ENCODE data around the gene CD81.

The CD81 gene

GRCh38 chr11:2397005-2397404 lies 19.9 kb downstream of the CD81 start:
- Histone ChIP-seq H3K9me3 (ENCODE audit: control insufficient read depth, low read length) (no peaks in the 10 kb centered on the region), H3K9ac (ENCODE audit: low read length) (no peak overlapping the region), H3K4me3 (ENCODE audit: low read length) (no peak overlapping the region), H3K36me3 (ENCODE audit: control insufficient read depth, insufficient read depth, low read length) (no peaks in the 10 kb centered on the region), H3K4me1 (ENCODE audit: control insufficient read depth, insufficient read depth, low read length) (peaks cover 19% of the 10 kb centered on the region), H3K27me3 (ENCODE audit: control insufficient read depth, insufficient read depth, low read length) (no peaks in the 10 kb centered on the region)

GRCh38 chr11:2398664-2399355 lies 21.7 kb downstream of the CD81 start:
- peak overlapping the region; percentile 97 for H3K9ac ChIP-seq (ENCODE audit: low read length)
- no peak overlapping the region for H3K4me3 ChIP-seq (ENCODE audit: low read length)
- peaks cover 22% of the 10 kb centered on the region for H3K4me1 ChIP-seq (ENCODE audit: control insufficient read depth, insufficient read depth, low read length)
- H3K36me3 ChIP-seq (ENCODE audit: control insufficient read depth, insufficient read depth, low read length): no peaks in the 10 kb centered on the region
- no peaks in the 10 kb centered on the region for H3K27me3 ChIP-seq (ENCODE audit: control insufficient read depth, insufficient read depth, low read length)
- H3K9me3 ChIP-seq (ENCODE audit: control insufficient read depth, low read length): no peaks in the 10 kb centered on the region

GRCh38 chr11:2399488-2400068 lies 22.5 kb downstream of the CD81 start:
- peaks cover 22% of the 10 kb centered on the region for H3K4me1 ChIP-seq (ENCODE audit: control insufficient read depth, insufficient read depth, low read length)
- no peaks in the 10 kb centered on the region for H3K36me3 ChIP-seq (ENCODE audit: control insufficient read depth, insufficient read depth, low read length)

GRCh38 chr11:2400069-2400761 lies 23.1 kb downstream of the CD81 start, which contains the start of gene TSSC4:
Gene TSSC4, plus strand, starts transcription at chr11:2400750. Its CDS starts 1,884 bp downstream, at chr11:2402634.
- H3K36me3 ChIP-seq (ENCODE audit: control insufficient read depth, insufficient read depth, low read length): no peaks in the 10 kb centered on the region

More at GRCh38 chr11:2399488-2400068, 22.5 kb downstream of the CD81 start:
- no peaks in the 10 kb centered on the region for H3K9me3 ChIP-seq (ENCODE audit: control insufficient read depth, low read length)
- peak overlapping the region; percentile 97 for H3K9ac ChIP-seq (ENCODE audit: low read length)
- peak overlapping the region; percentile 75 for H3K4me3 ChIP-seq (ENCODE audit: low read length)
- no peaks in the 10 kb centered on the region for H3K27me3 ChIP-seq (ENCODE audit: control insufficient read depth, insufficient read depth, low read length)

GRCh38 chr11:2400762-2401435 lies 23.8 kb downstream of the CD81 start:
- Histone ChIP-seq H3K9me3 (ENCODE audit: control insufficient read depth, low read length) (no peaks in the 10 kb centered on the region), H3K4me1 (ENCODE audit: control insufficient read depth, insufficient read depth, low read length) (peaks cover 22% of the 10 kb centered on the region), H3K36me3 (ENCODE audit: control insufficient read depth, insufficient read depth, low read length) (no peaks in the 10 kb centered on the region), H3K27me3 (ENCODE audit: control insufficient read depth, insufficient read depth, low read length) (no peaks in the 10 kb centered on the region), H3K9ac (ENCODE audit: low read length) (peak overlapping the region; percentile 96), H3K4me3 (ENCODE audit: low read length) (peak overlapping the region; percentile 92)

More at GRCh38 chr11:2400069-2400761, 23.1 kb downstream of the CD81 start, which contains the start of gene TSSC4:
- Histone ChIP-seq H3K9me3 (ENCODE audit: control insufficient read depth, low read length) (no peaks in the 10 kb centered on the region), H3K27me3 (ENCODE audit: control insufficient read depth, insufficient read depth, low read length) (no peaks in the 10 kb centered on the region), H3K9ac (ENCODE audit: low read length) (peak within 1 kb of the TSS; percentile 97), H3K4me3 (ENCODE audit: low read length) (peak within 1 kb of the TSS; percentile 92), H3K4me1 (ENCODE audit: control insufficient read depth, insufficient read depth, low read length) (peaks cover 22% of the 10 kb centered on the region)

GRCh38 chr11:2401436-2401984 lies 24.4 kb downstream of the CD81 start:
- Histone ChIP-seq H3K4me1 (ENCODE audit: control insufficient read depth, insufficient read depth, low read length) (peaks cover 22% of the 10 kb centered on the region), H3K9ac (ENCODE audit: low read length) (peak overlapping the region; percentile 96), H3K9me3 (ENCODE audit: control insufficient read depth, low read length) (no peaks in the 10 kb centered on the region), H3K27me3 (ENCODE audit: control insufficient read depth, insufficient read depth, low read length) (no peaks in the 10 kb centered on the region), H3K4me3 (ENCODE audit: low read length) (peak overlapping the region; percentile 92), H3K36me3 (ENCODE audit: control insufficient read depth, insufficient read depth, low read length) (no peaks in the 10 kb centered on the region)

- H3K27me3 ChIP-seq (ENCODE audit: control insufficient read depth, insufficient read depth, low read length): no peaks in the 10 kb centered on the region
- no peak overlapping the region for H3K9ac ChIP-seq (ENCODE audit: low read length)
- H3K9me3 ChIP-seq (ENCODE audit: control insufficient read depth, low read length): no peaks in the 10 kb centered on the region
- H3K36me3 ChIP-seq (ENCODE audit: control insufficient read depth, insufficient read depth, low read length): no peaks in the 10 kb centered on the region
- H3K4me1 ChIP-seq (ENCODE audit: control insufficient read depth, insufficient read depth, low read length): peaks cover 22% of the 10 kb centered on the region
- no peak overlapping the region for H3K4me3 ChIP-seq (ENCODE audit: low read length)
Measured at GRCh38 chr11:2402106-2402505, 25.0 kb downstream of the CD81 start.

- H3K36me3 ChIP-seq (ENCODE audit: control insufficient read depth, insufficient read depth, low read length): no peaks in the 10 kb centered on the region
- no peak overlapping the region for H3K9ac ChIP-seq (ENCODE audit: low read length)
- H3K9me3 ChIP-seq (ENCODE audit: control insufficient read depth, low read length): no peaks in the 10 kb centered on the region
- H3K4me3 ChIP-seq (ENCODE audit: low read length): no peak overlapping the region
- no peaks in the 10 kb centered on the region for H3K27me3 ChIP-seq (ENCODE audit: control insufficient read depth, insufficient read depth, low read length)
- peaks cover 24% of the 10 kb centered on the region for H3K4me1 ChIP-seq (ENCODE audit: control insufficient read depth, insufficient read depth, low read length)
Measured at GRCh38 chr11:2402890-2403645, 26.0 kb downstream of the CD81 start.

GRCh38 chr11:2404735-2405196 lies 27.7 kb downstream of the CD81 start:
- H3K27me3 ChIP-seq (ENCODE audit: control insufficient read depth, insufficient read depth, low read length): peaks cover 13% of the 10 kb centered on the region

GRCh38 chr11:2406451-2406850 lies 29.3 kb downstream of the CD81 start:
- peaks cover 10% of the 10 kb centered on the region for H3K4me1 ChIP-seq (ENCODE audit: control insufficient read depth, insufficient read depth, low read length)
- peaks cover 20% of the 10 kb centered on the region for H3K27me3 ChIP-seq (ENCODE audit: control insufficient read depth, insufficient read depth, low read length)
- H3K9me3 ChIP-seq (ENCODE audit: control insufficient read depth, low read length): no peaks in the 10 kb centered on the region
- H3K36me3 ChIP-seq (ENCODE audit: control insufficient read depth, insufficient read depth, low read length): no peaks in the 10 kb centered on the region
- H3K9ac ChIP-seq (ENCODE audit: low read length): no peak overlapping the region
- no peak overlapping the region for H3K4me3 ChIP-seq (ENCODE audit: low read length)

More at GRCh38 chr11:2404735-2405196, 27.7 kb downstream of the CD81 start:
- Histone ChIP-seq H3K9me3 (ENCODE audit: control insufficient read depth, low read length) (no peaks in the 10 kb centered on the region), H3K4me1 (ENCODE audit: control insufficient read depth, insufficient read depth, low read length) (peaks cover 13% of the 10 kb centered on the region), H3K4me3 (ENCODE audit: low read length) (no peak overlapping the region), H3K36me3 (ENCODE audit: control insufficient read depth, insufficient read depth, low read length) (no peaks in the 10 kb centered on the region), H3K9ac (ENCODE audit: low read length) (no peak overlapping the region)

GRCh38 chr11:2406878-2407410 lies 29.8 kb downstream of the CD81 start:
- H3K36me3 ChIP-seq (ENCODE audit: control insufficient read depth, insufficient read depth, low read length): no peaks in the 10 kb centered on the region
- H3K4me3 ChIP-seq (ENCODE audit: low read length): no peak overlapping the region
- peaks cover 5% of the 10 kb centered on the region for H3K4me1 ChIP-seq (ENCODE audit: control insufficient read depth, insufficient read depth, low read length)
- H3K9me3 ChIP-seq (ENCODE audit: control insufficient read depth, low read length): no peaks in the 10 kb centered on the region
- H3K27me3 ChIP-seq (ENCODE audit: control insufficient read depth, insufficient read depth, low read length): peaks cover 20% of the 10 kb centered on the region
- no peak overlapping the region for H3K9ac ChIP-seq (ENCODE audit: low read length)

All from mucosa of stomach (tissue), 1 donor.